Activated B cell treated with CpG ODN at 0.5 μM for 24 hours (primary cell): ENCODE data around the gene BGLAP. TPM values are rescaled to one million over a fixed set of nuclear protein-coding genes. Genes with fewer than 3 reads are reported as not detected.

Experiments used
- ATAC-seq: fragments of 200-7000 bp; cut with Tn5 transposase; one replicate; pipeline ENCODE4 v1.10.0; 2021; ENCODE audit warnings: low read depth, mild to moderate bottlenecking, moderate library complexity
- CTCF ChIA-PET: fragments of 350-600 bp; sonication (Branson Sonifier 250); formaldehyde crosslinking; loops from one replicate; lab custom pipeline; 2021; ENCODE audit warnings: antibody characterized with exemption; lab: Charles Lee
- POLR2A ChIA-PET: fragments of 350-600 bp; sonication (Branson Sonifier 250); formaldehyde crosslinking; loops from one replicate; lab custom pipeline; 2021; ENCODE audit warnings: antibody characterized with exemption; lab: Charles Lee
- DNase-seq: peaks from one replicate; pipeline ENCODE4 v3.0.0; 2022
- H3K27ac Mint-ChIP-seq: one replicate; pipeline ENCODE4 v1.8.0; 2020; ENCODE audit warnings: mixed read lengths
- H3K27me3 Mint-ChIP-seq: one replicate; pipeline ENCODE4 v1.8.0; 2021; ENCODE audit warnings: mixed read lengths
- H3K36me3 Mint-ChIP-seq: one replicate; pipeline ENCODE4 v1.8.0; 2021; ENCODE audit warnings: low read depth, mixed read lengths
- H3K4me1 Mint-ChIP-seq: one replicate; pipeline ENCODE4 v1.8.0; 2021; ENCODE audit warnings: mixed read lengths
- H3K4me3 Mint-ChIP-seq: one replicate; pipeline ENCODE4 v1.8.0; 2020; ENCODE audit warnings: mild to moderate bottlenecking, mixed read lengths
- H3K9me3 Mint-ChIP-seq: one replicate; pipeline ENCODE4 v1.8.0; 2020; ENCODE audit warnings: mixed read lengths
- intact Hi-C: fragments of 100-400 bp; cut with micrococcal nuclease; formaldehyde crosslinking; loops from one replicate; pipeline ENCODE4 v1.15.1; 2024
- total RNA-seq: library from RNA; stranded (reverse); gene quantifications from 2 replicates; pipeline ENCODE4 v1.2.3, GENCODE V29; 2022
- TF ChIP-seq, protein P1 (sequence below): fragments of 200-600 bp; IDR thresholded peaks from one replicate; pipeline ENCODE4 v1.8.0; 2022; ENCODE audit warnings: antibody characterized with exemption, mild to moderate bottlenecking

BGLAP gene
- total RNA-seq, 1 donor from 2014 or later, result 3.3 TPM

DNA sequence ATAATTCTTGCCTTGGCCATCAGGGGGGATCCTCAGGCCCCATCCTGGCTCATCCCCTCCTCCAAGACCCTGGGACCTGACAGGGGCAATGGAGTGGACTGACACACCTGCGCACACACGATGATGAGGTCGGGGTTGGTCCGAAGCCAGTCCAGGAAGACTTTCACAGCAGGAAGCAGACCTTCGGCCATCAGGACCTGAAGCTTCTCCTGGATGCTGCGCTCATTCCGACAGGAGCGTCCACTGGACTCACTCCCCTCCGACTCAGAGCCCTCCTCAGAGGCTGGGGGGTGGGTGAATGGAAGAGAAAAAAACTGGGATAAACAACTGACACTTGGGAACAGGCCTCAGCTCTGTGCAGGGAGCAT lies 21.3 kb downstream of the BGLAP start:
- POLR2A ChIA-PET, result no interaction called here

DNA sequence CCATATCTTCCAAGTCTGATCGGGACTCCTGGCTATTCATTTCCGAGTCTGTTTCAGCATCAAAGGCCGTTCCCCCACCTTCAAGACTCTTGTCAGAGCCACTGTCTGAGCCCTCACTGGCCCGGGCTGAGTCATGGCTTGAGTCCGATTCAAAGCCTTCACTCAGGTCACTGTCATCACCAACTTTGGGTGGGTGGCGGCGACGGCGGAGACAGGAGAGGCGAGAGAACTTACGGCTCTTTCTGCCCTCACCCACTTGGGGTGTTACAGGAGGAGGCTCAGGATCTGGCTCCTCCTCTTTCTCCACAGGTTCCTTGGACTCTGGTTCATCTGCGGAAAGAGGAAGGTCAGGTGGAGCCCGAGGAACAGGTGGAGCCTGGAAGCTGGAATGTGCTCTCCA lies 24.1 kb downstream of the BGLAP start:
- ATAC-seq (no peak), DNase-seq (no peak)
- Mint-ChIP-seq H3K4me3 (no peak overlapping the region), H3K9me3 (no peaks in the 10 kb centered on the region), H3K27ac (no peak overlapping the region), H3K4me1 (no peaks in the 10 kb centered on the region), H3K36me3 (peaks cover 84% of the 10 kb centered on the region), H3K27me3 (no peaks in the 10 kb centered on the region)
- ChIA-PET POLR2A (no interaction called here), CTCF (no interaction called here)
- TF ChIP-seq, protein P1, sequence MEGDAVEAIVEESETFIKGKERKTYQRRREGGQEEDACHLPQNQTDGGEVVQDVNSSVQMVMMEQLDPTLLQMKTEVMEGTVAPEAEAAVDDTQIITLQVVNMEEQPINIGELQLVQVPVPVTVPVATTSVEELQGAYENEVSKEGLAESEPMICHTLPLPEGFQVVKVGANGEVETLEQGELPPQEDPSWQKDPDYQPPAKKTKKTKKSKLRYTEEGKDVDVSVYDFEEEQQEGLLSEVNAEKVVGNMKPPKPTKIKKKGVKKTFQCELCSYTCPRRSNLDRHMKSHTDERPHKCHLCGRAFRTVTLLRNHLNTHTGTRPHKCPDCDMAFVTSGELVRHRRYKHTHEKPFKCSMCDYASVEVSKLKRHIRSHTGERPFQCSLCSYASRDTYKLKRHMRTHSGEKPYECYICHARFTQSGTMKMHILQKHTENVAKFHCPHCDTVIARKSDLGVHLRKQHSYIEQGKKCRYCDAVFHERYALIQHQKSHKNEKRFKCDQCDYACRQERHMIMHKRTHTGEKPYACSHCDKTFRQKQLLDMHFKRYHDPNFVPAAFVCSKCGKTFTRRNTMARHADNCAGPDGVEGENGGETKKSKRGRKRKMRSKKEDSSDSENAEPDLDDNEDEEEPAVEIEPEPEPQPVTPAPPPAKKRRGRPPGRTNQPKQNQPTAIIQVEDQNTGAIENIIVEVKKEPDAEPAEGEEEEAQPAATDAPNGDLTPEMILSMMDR, result no peak
- intact Hi-C loops, result no loop called here

More for the DNA sequence above, 21.3 kb downstream of the BGLAP start:
- Mint-ChIP-seq H3K27me3 (no peaks in the 10 kb centered on the region), H3K4me3 (no peak overlapping the region), H3K36me3 (peaks cover 93% of the 10 kb centered on the region), H3K9me3 (no peaks in the 10 kb centered on the region), H3K4me1 (no peaks in the 10 kb centered on the region), H3K27ac (no peak overlapping the region)
- CTCF ChIA-PET, result no interaction called here
- intact Hi-C loops, result no loop called here
- TF ChIP-seq, protein P1, result no peak
- no peak for ATAC-seq
- DNase-seq, result no peak

DNA sequence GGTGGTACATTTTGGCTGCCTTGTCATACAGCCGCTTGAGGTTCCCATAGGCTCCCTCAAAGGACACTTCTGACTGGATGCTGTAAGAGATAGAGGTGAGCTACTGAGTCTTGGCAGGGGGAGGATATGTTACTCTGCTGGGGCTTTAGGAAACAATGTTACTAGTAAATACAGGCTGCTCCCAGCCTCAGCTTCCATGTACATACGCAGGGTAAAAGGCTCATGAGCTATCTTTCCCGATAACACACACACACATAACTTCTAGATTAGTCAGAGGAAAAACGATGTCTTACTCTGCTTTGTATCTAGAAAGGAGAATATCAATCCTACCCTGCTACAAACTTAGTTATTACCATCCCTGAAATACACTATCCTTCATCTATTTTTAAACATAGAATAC lies 26.4 kb downstream of the BGLAP start:
- no peak overlapping the region for H3K27ac Mint-ChIP-seq
- H3K27me3 Mint-ChIP-seq, result no peaks in the 10 kb centered on the region
- H3K4me1 Mint-ChIP-seq, result no peaks in the 10 kb centered on the region
- CTCF ChIA-PET, result no interaction called here
- POLR2A ChIA-PET, result no interaction called here
- ATAC-seq, result no peak
- no peaks in the 10 kb centered on the region for H3K9me3 Mint-ChIP-seq
- TF ChIP-seq, protein P1, result no peak
- no peak overlapping the region for H3K4me3 Mint-ChIP-seq
- peaks cover 85% of the 10 kb centered on the region for H3K36me3 Mint-ChIP-seq
- intact Hi-C loops, result no loop called here
- no peak for DNase-seq

DNA sequence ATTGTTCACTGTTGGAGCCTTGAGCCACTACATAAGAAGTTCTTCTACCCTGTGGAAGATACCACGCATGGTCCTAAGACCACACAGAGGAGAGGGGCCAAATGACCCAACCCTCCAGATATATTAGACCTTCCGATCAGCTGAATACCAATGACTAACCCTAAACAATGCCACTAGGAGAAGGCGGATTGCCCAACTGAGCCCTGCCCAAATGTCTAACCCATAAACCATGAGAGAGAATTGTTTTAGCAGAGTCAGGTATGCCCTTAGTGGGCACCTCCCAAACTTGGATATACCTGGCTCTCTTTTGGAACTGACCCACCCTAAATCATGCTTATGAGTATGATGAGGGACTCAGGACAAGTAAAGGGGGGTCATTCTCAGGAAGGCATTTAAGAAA lies 28.3 kb downstream of the BGLAP start:
- H3K4me1 Mint-ChIP-seq, result no peaks in the 10 kb centered on the region
- H3K36me3 Mint-ChIP-seq, result peaks cover 87% of the 10 kb centered on the region
- CTCF ChIA-PET, result no interaction called here
- no peaks in the 10 kb centered on the region for H3K9me3 Mint-ChIP-seq
- no peaks in the 10 kb centered on the region for H3K27me3 Mint-ChIP-seq
- intact Hi-C loops, result no loop called here
- no peak overlapping the region for H3K4me3 Mint-ChIP-seq
- ATAC-seq (no peak), DNase-seq (no peak)
- TF ChIP-seq, protein P1, result no peak
- H3K27ac Mint-ChIP-seq, result no peak overlapping the region
- POLR2A ChIA-PET, result interaction anchor here (0.7 to 1.3 kb wide), 2 partner anchors 49 to 57 kb away, joined by 3 to 4 read pairs; partner anchors contain the start of gene PMF1

DNA sequence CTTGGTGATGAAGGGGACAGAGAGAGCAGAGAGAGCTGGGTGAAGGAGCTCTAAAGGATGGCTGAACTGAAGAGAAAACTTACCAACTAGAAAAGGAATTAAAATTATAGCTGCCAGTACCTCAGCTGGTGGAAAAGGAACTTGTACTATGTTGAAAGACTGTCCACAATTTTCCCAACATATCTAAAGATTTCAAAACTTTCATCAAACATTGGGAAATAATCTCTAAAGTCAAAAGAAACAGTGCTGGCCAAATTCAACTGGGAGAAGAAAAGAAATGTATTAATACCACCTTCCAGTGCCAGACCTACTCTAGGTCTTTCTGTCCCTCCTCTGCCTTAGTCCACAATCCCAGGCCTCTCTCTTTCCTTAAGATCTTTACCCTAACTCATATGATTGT lies 34.5 kb downstream of the BGLAP start:
- POLR2A ChIA-PET, result interaction anchor here (0.7 kb wide), 1 partner anchor 293 kb away, joined by 6 read pairs; no protein-coding TSS in a partner anchor

More for the DNA sequence above, 34.5 kb downstream of the BGLAP start:
- no peaks in the 10 kb centered on the region for H3K9me3 Mint-ChIP-seq
- no peaks in the 10 kb centered on the region for H3K27me3 Mint-ChIP-seq
- peaks cover 78% of the 10 kb centered on the region for H3K36me3 Mint-ChIP-seq
- DNase-seq (no peak), ATAC-seq (no peak)
- H3K27ac Mint-ChIP-seq, result no peak overlapping the region
- TF ChIP-seq, protein P1, result no peak
- CTCF ChIA-PET, result no interaction called here
- H3K4me1 Mint-ChIP-seq, result peaks cover 15% of the 10 kb centered on the region
- intact Hi-C loops, result no loop called here
- H3K4me3 Mint-ChIP-seq, result no peak overlapping the region
